Muscle layer of duodenum (tissue), 2 donors: ENCODE data around the gene IQCB1.
"Not testable (repeated sequence)": the region's sequence is repeated elsewhere in the genome, so short reads cannot be mapped to it uniquely, and the experiment has no call there.

ENCODE experiments used
- H3K27ac ChIP-seq: one replicate; pipeline ENCODE4 v1.7.0; 2013; ENCODE audit warnings: mild to moderate bottlenecking, low read length
- H3K27me3 ChIP-seq: one replicate; pipeline ENCODE4 v1.7.0; 2013; ENCODE audit warnings: low read depth, mild to moderate bottlenecking, control low read depth, low read length
- H3K36me3 ChIP-seq, 2 donors: one replicate each; pipeline ENCODE4 v1.7.0; 2013; ENCODE audit warnings: low read length in 2 of 2, control low read depth in 1 of 2, mild to moderate bottlenecking in 1 of 2; ENCODE audit not compliant: insufficient read depth in 2 of 2, control insufficient read depth in 1 of 2
- H3K4me1 ChIP-seq, 2 donors: one replicate each; pipeline ENCODE4 v1.7.0; 2013; ENCODE audit warnings: low read length in 2 of 2, mild to moderate bottlenecking in 2 of 2, control low read depth in 1 of 2, moderate library complexity in 1 of 2; ENCODE audit not compliant: insufficient read depth in 2 of 2, control insufficient read depth in 1 of 2
- H3K4me3 ChIP-seq, 2 donors: one replicate each; pipeline ENCODE4 v1.7.0; 2013; ENCODE audit warnings: low read length in 2 of 2, low read depth in 1 of 2, mild to moderate bottlenecking in 1 of 2
- H3K9me3 ChIP-seq, 2 donors: one replicate each; pipeline ENCODE4 v1.7.0; 2013; ENCODE audit warnings: low read length in 2 of 2, control low read depth in 1 of 2, mild to moderate bottlenecking in 1 of 2; ENCODE audit not compliant: control insufficient read depth in 1 of 2
- donor health status: healthy.

Gene IQCB1

GRCh38 chr3:121834671-121835464, at the start of gene IQCB1, which contains the start of gene EAF2:
TSS of gene IQCB1 (minus strand) at chr3:121835060. CDS start at chr3:121828960, 6,100 bp downstream.
TSS of gene EAF2 (plus strand) at chr3:121835209. CDS start at chr3:121835286, 77 bp downstream.
- Histone ChIP-seq H3K27me3 (no peaks in the 10 kb centered on the region), H3K9me3 (no peaks in the 10 kb centered on the region), H3K4me3 (peak within 1 kb of the TSS; percentile 79 to 89), H3K27ac (peak within 1 kb of the TSS; percentile 83), H3K36me3 (peaks cover 0 to 3% of the 10 kb centered on the region in 2 donors), H3K4me1 (peaks cover 6 to 8% of the 10 kb centered on the region in 2 donors)

- H3K4me1 ChIP-seq = no peaks in the 10 kb centered on the region
- H3K9me3 ChIP-seq = no peaks in the 10 kb centered on the region
- H3K36me3 ChIP-seq = no peaks in the 10 kb centered on the region
- H3K27ac ChIP-seq = no peak overlapping the region
- H3K27me3 ChIP-seq = no peaks in the 10 kb centered on the region
- H3K4me3 ChIP-seq = no peak overlapping the region
Measured at GRCh38 chr3:121883507-121883906, 48.6 kb upstream of the IQCB1 start.

- no peaks in the 10 kb centered on the region for H3K4me1 ChIP-seq
- H3K36me3 ChIP-seq = peaks cover 0 to 4% of the 10 kb centered on the region in 2 donors
- H3K27ac ChIP-seq = no peak overlapping the region
- no peaks in the 10 kb centered on the region for H3K27me3 ChIP-seq
- H3K9me3 ChIP-seq = no peaks in the 10 kb centered on the region
- no peak overlapping the region for H3K4me3 ChIP-seq
Measured at GRCh38 chr3:121878411-121878810, 43.6 kb upstream of the IQCB1 start.

GRCh38 chr3:121871430-121871829, 36.6 kb upstream of the IQCB1 start:
- H3K4me3 ChIP-seq = no peak overlapping the region
- H3K36me3 ChIP-seq = peaks cover 0 to 10% of the 10 kb centered on the region in 2 donors

GRCh38 chr3:121870717-121871116, 35.9 kb upstream of the IQCB1 start:
- Histone ChIP-seq H3K4me3 (no peak overlapping the region), H3K27ac (no peak overlapping the region), H3K4me1 (no peaks in the 10 kb centered on the region), H3K9me3 (no peaks in the 10 kb centered on the region), H3K36me3 (peaks cover 0 to 10% of the 10 kb centered on the region in 2 donors), H3K27me3 (no peaks in the 10 kb centered on the region)

More at GRCh38 chr3:121871430-121871829, 36.6 kb upstream of the IQCB1 start:
- Histone ChIP-seq H3K27ac (no peak overlapping the region), H3K27me3 (no peaks in the 10 kb centered on the region), H3K4me1 (no peaks in the 10 kb centered on the region), H3K9me3 (no peaks in the 10 kb centered on the region)

GRCh38 chr3:121869736-121870135, 34.9 kb upstream of the IQCB1 start:
- H3K4me3 ChIP-seq = no peak overlapping the region
- H3K9me3 ChIP-seq = no peaks in the 10 kb centered on the region
- no peaks in the 10 kb centered on the region for H3K27me3 ChIP-seq
- no peaks in the 10 kb centered on the region for H3K4me1 ChIP-seq
- H3K36me3 ChIP-seq = peaks cover 0 to 10% of the 10 kb centered on the region in 2 donors
- no peak overlapping the region for H3K27ac ChIP-seq

GRCh38 chr3:121863801-121864200, 28.9 kb upstream of the IQCB1 start:
- H3K4me1 ChIP-seq = no peaks in the 10 kb centered on the region
- peaks cover 0 to 6% of the 10 kb centered on the region in 2 donors for H3K36me3 ChIP-seq
- H3K9me3 ChIP-seq = peaks cover 0 to 2% of the 10 kb centered on the region in 2 donors
- H3K4me3 ChIP-seq = no peak overlapping the region
- H3K27ac ChIP-seq = no peak overlapping the region
- H3K27me3 ChIP-seq = no peaks in the 10 kb centered on the region

GRCh38 chr3:121863247-121863646, 28.4 kb upstream of the IQCB1 start:
- H3K4me1 ChIP-seq, H3K9me3 ChIP-seq, H3K27me3 ChIP-seq, H3K27ac ChIP-seq, H3K36me3 ChIP-seq, H3K4me3 ChIP-seq: not testable (repeated sequence)

GRCh38 chr3:121857778-121858177, 22.9 kb upstream of the IQCB1 start:
- not testable (repeated sequence) for H3K9me3 ChIP-seq, H3K4me3 ChIP-seq, H3K27me3 ChIP-seq, H3K36me3 ChIP-seq, H3K27ac ChIP-seq, H3K4me1 ChIP-seq

- H3K27ac ChIP-seq = no peak overlapping the region
- H3K36me3 ChIP-seq = no peaks in the 10 kb centered on the region
- H3K4me3 ChIP-seq = no peak overlapping the region
- no peaks in the 10 kb centered on the region for H3K27me3 ChIP-seq
- H3K4me1 ChIP-seq = no peaks in the 10 kb centered on the region
- no peaks in the 10 kb centered on the region for H3K9me3 ChIP-seq
Measured at GRCh38 chr3:121855555-121855954, 20.7 kb upstream of the IQCB1 start.

GRCh38 chr3:121852256-121852655, 17.4 kb upstream of the IQCB1 start:
- H3K4me3 ChIP-seq = no peak overlapping the region
- H3K9me3 ChIP-seq = no peaks in the 10 kb centered on the region
- H3K36me3 ChIP-seq = no peaks in the 10 kb centered on the region
- no peaks in the 10 kb centered on the region for H3K4me1 ChIP-seq
- H3K27ac ChIP-seq = no peak overlapping the region
- no peaks in the 10 kb centered on the region for H3K27me3 ChIP-seq

GRCh38 chr3:121844892-121845291, 10.0 kb upstream of the IQCB1 start:
- H3K9me3 ChIP-seq = no peaks in the 10 kb centered on the region
- no peak overlapping the region for H3K4me3 ChIP-seq
- no peak overlapping the region for H3K27ac ChIP-seq
- H3K4me1 ChIP-seq = no peaks in the 10 kb centered on the region
- H3K27me3 ChIP-seq = no peaks in the 10 kb centered on the region
- H3K36me3 ChIP-seq = no peaks in the 10 kb centered on the region
